C4-2B (cell line): ENCODE results near the gene PLXNA4.

Experiments used
- H3K27ac ChIP-seq: fragments of 450-650 bp; 2 replicates; pipeline ENCODE4 v1.5.1; 2017
- CTCF ChIP-seq: fragments of 450-650 bp; conservative IDR thresholded peaks from 2 replicates; pipeline ENCODE4 v1.5.1; 2017; ENCODE audit warnings: mild to moderate bottlenecking
- ZFX ChIP-seq: fragments of 450-650 bp; IDR thresholded peaks from 2 replicates; pipeline ENCODE4 v1.6.1; 2017

PLXNA4 gene

GRCh38 chr7:132388688-132389087 lies 187.6 kb downstream of the PLXNA4 start:
- TF ChIP-seq CTCF (no peak), ZFX (no peak)

GRCh38 chr7:132387596-132387995 lies 188.7 kb downstream of the PLXNA4 start:
- TF ChIP-seq ZFX: no peak
- no peak for TF ChIP-seq CTCF
- no peak overlapping the region for H3K27ac ChIP-seq

More at GRCh38 chr7:132388688-132389087, 187.6 kb downstream of the PLXNA4 start:
- H3K27ac ChIP-seq: no peak overlapping the region

GRCh38 chr7:132386201-132386681 lies 190.0 kb downstream of the PLXNA4 start:
- TF ChIP-seq CTCF (no peak), ZFX (no peak)
- no peak overlapping the region for H3K27ac ChIP-seq

- TF ChIP-seq CTCF (no peak), ZFX (no peak)
- no peak overlapping the region for H3K27ac ChIP-seq
Observed at GRCh38 chr7:132383962-132384361, 192.3 kb downstream of the PLXNA4 start.

- TF ChIP-seq CTCF (no peak), ZFX (no peak)
- H3K27ac ChIP-seq: no peak overlapping the region
Observed at GRCh38 chr7:132381742-132382472, 194.4 kb downstream of the PLXNA4 start.

GRCh38 chr7:132380059-132380458 lies 196.2 kb downstream of the PLXNA4 start:
- TF ChIP-seq ZFX: no peak
- no peak for TF ChIP-seq CTCF
- H3K27ac ChIP-seq: no peak overlapping the region

GRCh38 chr7:132379292-132379691 lies 197.0 kb downstream of the PLXNA4 start:
- TF ChIP-seq CTCF (no peak), ZFX (no peak)
- H3K27ac ChIP-seq: no peak overlapping the region
